K562 (cell line): ENCODE data around the gene RAB14.
"Not testable (repeated sequence)": the region's sequence is repeated elsewhere in the genome, so short reads cannot be mapped to it uniquely, and the experiment has no call there.

Experiments used
- BHLHE40 ChIP-seq: IDR thresholded peaks from 2 replicates; pipeline ENCODE4 v1.6.1; 2011; ENCODE audit warnings: low read length, improper control_type of control experiment
- CBFB ChIP-seq: sonication (generic); formaldehyde crosslinking; IDR thresholded peaks from 2 replicates; pipeline ENCODE4 v1.4.0; 2020; ENCODE audit warnings: mild to moderate bottlenecking, missing genetic modification reagents
- FOXJ3 ChIP-seq: sonication (generic); formaldehyde crosslinking; IDR thresholded peaks from 2 replicates; pipeline ENCODE4 v1.4.0; 2020; ENCODE audit warnings: mild to moderate bottlenecking, missing genetic modification reagents
- ILK ChIP-seq: fragments of 450-650 bp; IDR thresholded peaks from 2 replicates; pipeline ENCODE4 v1.6.1; 2016; ENCODE audit warnings: missing genetic modification characterization, low read depth, mild to moderate bottlenecking, missing compliant biosample characterization, moderate library complexity, borderline replicate concordance
- POLR2A ChIP-seq: fragments of 450-650 bp; conservative IDR thresholded peaks from 2 replicates; pipeline ENCODE4 v1.6.1; 2016
- POLR2AphosphoS5 ChIP-seq: IDR thresholded peaks from 2 replicates; pipeline ENCODE4 v1.6.1; 2011; ENCODE audit warnings: mild to moderate bottlenecking, low read depth, low read length, moderate library complexity; ENCODE audit not compliant: control insufficient read depth, insufficient read depth
- POLR2H ChIP-seq: IDR thresholded peaks from 2 replicates; pipeline ENCODE4 v1.6.1; 2016; ENCODE audit warnings: missing genetic modification characterization, low read depth, mild to moderate bottlenecking, control low read depth, missing compliant biosample characterization, moderate library complexity
- SOX6 ChIP-seq: fragments of 450-650 bp; IDR thresholded peaks from 2 replicates; pipeline ENCODE4 v1.6.1; 2014; ENCODE audit warnings: mild to moderate bottlenecking
- SP2 ChIP-seq: IDR thresholded peaks from 2 replicates; pipeline ENCODE4 v1.6.1; 2011; ENCODE audit warnings: mild to moderate bottlenecking, low read depth, low read length, moderate library complexity; ENCODE audit not compliant: poor library complexity, severe bottlenecking; ENCODE audit errors: extremely low read depth
- TCF7L2 ChIP-seq: fragments of 150-350 bp; IDR thresholded peaks from 2 replicates; pipeline ENCODE4 v1.6.1; 2016; ENCODE audit warnings: low read depth, mild to moderate bottlenecking, low read length, moderate library complexity
- ZNF311 ChIP-seq: fragments of 250-450 bp; sonication (Bioruptor Pico); IDR thresholded peaks from 2 replicates; pipeline ENCODE4 v1.4.0; 2020; ENCODE audit warnings: mild to moderate bottlenecking, moderate library complexity
- TF ChIP-seq, protein P1 (sequence below): fragments of 250-450 bp; sonication (Bioruptor Pico); IDR thresholded peaks from 2 replicates; pipeline ENCODE4 v1.4.0; 2020; ENCODE audit warnings: mild to moderate bottlenecking
- TF ChIP-seq, protein P2 (sequence below): fragments of 450-650 bp; IDR thresholded peaks from 2 replicates; pipeline ENCODE4 v1.6.1; 2016; ENCODE audit warnings: mild to moderate bottlenecking
- TF ChIP-seq, protein P3 (sequence below), 3 experiments: IDR thresholded peaks in 2 of 3; conservative IDR thresholded peaks in 1 of 3; 2 replicates each; pipeline ENCODE4 v1.5.1; 2011 to 2012; ENCODE audit warnings: low read length in 3 of 3, mild to moderate bottlenecking in 3 of 3, control low read depth in 2 of 3, improper control_type of control experiment in 1 of 3, inconsistent platforms in 1 of 3, low read depth in 1 of 3, mixed read lengths in 1 of 3, moderate library complexity in 1 of 3; ENCODE audit not compliant: insufficient read depth in 2 of 3

DNA sequence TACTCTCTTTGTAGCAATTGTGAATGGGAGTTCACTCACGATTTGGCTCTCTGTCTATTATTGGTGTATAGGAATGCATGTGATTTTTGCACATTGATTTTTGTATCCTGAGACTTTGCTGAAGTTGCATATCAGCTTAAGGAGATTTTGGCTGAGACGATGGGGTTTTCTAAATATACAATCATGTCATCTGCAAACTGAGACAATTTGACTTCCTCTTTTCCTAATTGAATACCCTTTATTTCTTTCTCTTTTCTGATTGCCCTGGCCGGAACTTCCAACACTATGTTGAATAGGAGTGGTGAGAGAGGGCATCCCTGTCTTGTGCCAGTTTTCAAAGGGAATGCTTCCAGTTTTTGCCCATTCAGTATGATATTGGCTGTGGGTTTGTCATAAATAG is 72.3 kb downstream of the RAB14 start:
- TF ChIP-seq ZNF311; FOXJ3 (CRISPR knock-in tag); TCF7L2; SP2; CBFB; BHLHE40; POLR2AphosphoS5; ILK (tag); SOX6; POLR2H (tag); POLR2A: not testable (repeated sequence)
- TF ChIP-seq, protein P1, sequence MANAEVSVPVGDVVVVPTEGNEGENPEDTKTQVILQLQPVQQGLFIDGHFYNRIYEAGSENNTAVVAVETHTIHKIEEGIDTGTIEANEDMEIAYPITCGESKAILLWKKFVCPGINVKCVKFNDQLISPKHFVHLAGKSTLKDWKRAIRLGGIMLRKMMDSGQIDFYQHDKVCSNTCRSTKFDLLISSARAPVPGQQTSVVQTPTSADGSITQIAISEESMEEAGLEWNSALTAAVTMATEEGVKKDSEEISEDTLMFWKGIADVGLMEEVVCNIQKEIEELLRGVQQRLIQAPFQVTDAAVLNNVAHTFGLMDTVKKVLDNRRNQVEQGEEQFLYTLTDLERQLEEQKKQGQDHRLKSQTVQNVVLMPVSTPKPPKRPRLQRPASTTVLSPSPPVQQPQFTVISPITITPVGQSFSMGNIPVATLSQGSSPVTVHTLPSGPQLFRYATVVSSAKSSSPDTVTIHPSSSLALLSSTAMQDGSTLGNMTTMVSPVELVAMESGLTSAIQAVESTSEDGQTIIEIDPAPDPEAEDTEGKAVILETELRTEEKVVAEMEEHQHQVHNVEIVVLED = not testable (repeated sequence)
- TF ChIP-seq, protein P2, sequence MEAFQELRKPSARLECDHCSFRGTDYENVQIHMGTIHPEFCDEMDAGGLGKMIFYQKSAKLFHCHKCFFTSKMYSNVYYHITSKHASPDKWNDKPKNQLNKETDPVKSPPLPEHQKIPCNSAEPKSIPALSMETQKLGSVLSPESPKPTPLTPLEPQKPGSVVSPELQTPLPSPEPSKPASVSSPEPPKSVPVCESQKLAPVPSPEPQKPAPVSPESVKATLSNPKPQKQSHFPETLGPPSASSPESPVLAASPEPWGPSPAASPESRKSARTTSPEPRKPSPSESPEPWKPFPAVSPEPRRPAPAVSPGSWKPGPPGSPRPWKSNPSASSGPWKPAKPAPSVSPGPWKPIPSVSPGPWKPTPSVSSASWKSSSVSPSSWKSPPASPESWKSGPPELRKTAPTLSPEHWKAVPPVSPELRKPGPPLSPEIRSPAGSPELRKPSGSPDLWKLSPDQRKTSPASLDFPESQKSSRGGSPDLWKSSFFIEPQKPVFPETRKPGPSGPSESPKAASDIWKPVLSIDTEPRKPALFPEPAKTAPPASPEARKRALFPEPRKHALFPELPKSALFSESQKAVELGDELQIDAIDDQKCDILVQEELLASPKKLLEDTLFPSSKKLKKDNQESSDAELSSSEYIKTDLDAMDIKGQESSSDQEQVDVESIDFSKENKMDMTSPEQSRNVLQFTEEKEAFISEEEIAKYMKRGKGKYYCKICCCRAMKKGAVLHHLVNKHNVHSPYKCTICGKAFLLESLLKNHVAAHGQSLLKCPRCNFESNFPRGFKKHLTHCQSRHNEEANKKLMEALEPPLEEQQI = not testable (repeated sequence)
- TF ChIP-seq, protein P3, sequence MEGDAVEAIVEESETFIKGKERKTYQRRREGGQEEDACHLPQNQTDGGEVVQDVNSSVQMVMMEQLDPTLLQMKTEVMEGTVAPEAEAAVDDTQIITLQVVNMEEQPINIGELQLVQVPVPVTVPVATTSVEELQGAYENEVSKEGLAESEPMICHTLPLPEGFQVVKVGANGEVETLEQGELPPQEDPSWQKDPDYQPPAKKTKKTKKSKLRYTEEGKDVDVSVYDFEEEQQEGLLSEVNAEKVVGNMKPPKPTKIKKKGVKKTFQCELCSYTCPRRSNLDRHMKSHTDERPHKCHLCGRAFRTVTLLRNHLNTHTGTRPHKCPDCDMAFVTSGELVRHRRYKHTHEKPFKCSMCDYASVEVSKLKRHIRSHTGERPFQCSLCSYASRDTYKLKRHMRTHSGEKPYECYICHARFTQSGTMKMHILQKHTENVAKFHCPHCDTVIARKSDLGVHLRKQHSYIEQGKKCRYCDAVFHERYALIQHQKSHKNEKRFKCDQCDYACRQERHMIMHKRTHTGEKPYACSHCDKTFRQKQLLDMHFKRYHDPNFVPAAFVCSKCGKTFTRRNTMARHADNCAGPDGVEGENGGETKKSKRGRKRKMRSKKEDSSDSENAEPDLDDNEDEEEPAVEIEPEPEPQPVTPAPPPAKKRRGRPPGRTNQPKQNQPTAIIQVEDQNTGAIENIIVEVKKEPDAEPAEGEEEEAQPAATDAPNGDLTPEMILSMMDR (IDR thresholded peaks at IDR 0.05 in 2 of 3, conservative IDR thresholded peaks at IDR 0.05 in 1 of 3; ENCODE audit: insufficient read depth in 2 of 3, low read depth in 1 of 3, low read length in 3 of 3) = not testable (repeated sequence)
